Hepatocyte (in vitro differentiated cells): ENCODE results near the gene SFT2D2. TPM values are rescaled to one million over a fixed set of nuclear protein-coding genes. Genes with fewer than 3 reads are reported as not detected.

Experiments
- DNase-seq: peaks from one replicate; pipeline ENCODE4 v3.0.0-alpha.2; 2016; ENCODE audit warnings: low spot score
- H2AFZ ChIP-seq: fragments of 200-600 bp; sonication (generic); 2 replicates; pipeline ENCODE4 v1.6.0; 2016; ENCODE audit warnings: antibody characterized with exemption, mild to moderate bottlenecking
- H3K27ac ChIP-seq: fragments of 200-600 bp; sonication (generic); 2 replicates; pipeline ENCODE4 v1.5.1; 2016; ENCODE audit warnings: mild to moderate bottlenecking
- H3K27me3 ChIP-seq: fragments of 200-600 bp; sonication (generic); 2 replicates; pipeline ENCODE4 v1.6.1; 2016
- H3K36me3 ChIP-seq: fragments of 200-600 bp; sonication (generic); replicated peaks from 2 replicates; pipeline ENCODE4 v1.5.1; 2016; ENCODE audit warnings: low read depth; ENCODE audit not compliant: insufficient read depth
- H3K4me1 ChIP-seq: fragments of 200-600 bp; sonication (generic); 2 replicates; pipeline ENCODE4 v1.5.1; 2016; ENCODE audit warnings: mild to moderate bottlenecking, moderate library complexity; ENCODE audit not compliant: insufficient read depth
- H3K4me2 ChIP-seq: fragments of 200-600 bp; sonication (generic); 2 replicates; pipeline ENCODE4 v1.6.0; 2016
- H3K4me3 ChIP-seq: fragments of 200-600 bp; sonication (generic); 2 replicates; pipeline ENCODE4 v1.5.1; 2016; ENCODE audit warnings: mild to moderate bottlenecking
- H3K79me2 ChIP-seq: fragments of 200-600 bp; sonication (generic); 2 replicates; pipeline ENCODE4 v1.6.0; 2017; ENCODE audit warnings: mild to moderate bottlenecking
- H3K9me2 ChIP-seq: fragments of 200-600 bp; sonication (generic); replicated peaks from 2 replicates; pipeline ENCODE4 v1.6.0; 2017; ENCODE audit warnings: mild to moderate bottlenecking; ENCODE audit not compliant: insufficient read depth
- H3K9me3 ChIP-seq: fragments of 200-600 bp; sonication (generic); 2 replicates; pipeline ENCODE4 v1.5.1; 2016; ENCODE audit warnings: low read depth, mild to moderate bottlenecking
- H4K20me1 ChIP-seq: fragments of 200-600 bp; sonication (generic); 2 replicates; pipeline ENCODE4 v1.6.0; 2016; ENCODE audit warnings: mild to moderate bottlenecking; ENCODE audit not compliant: insufficient read depth, poor library complexity, severe bottlenecking
- CTCF ChIP-seq: fragments of 200-600 bp; sonication (generic); IDR thresholded peaks from 2 replicates; pipeline ENCODE4 v1.5.1; 2016; ENCODE audit warnings: antibody characterized with exemption, mild to moderate bottlenecking; ENCODE audit not compliant: poor library complexity
- EZH2 ChIP-seq: fragments of 200-600 bp; sonication (generic); IDR thresholded peaks from 2 replicates; pipeline ENCODE4 v1.6.1; 2016; ENCODE audit warnings: antibody characterized with exemption, mild to moderate bottlenecking, borderline replicate concordance
- EZH2phosphoT487 ChIP-seq: fragments of 200-600 bp; sonication (generic); IDR thresholded peaks from one replicate; pipeline ENCODE4 v1.6.1; 2018; ENCODE audit warnings: antibody characterized with exemption, mild to moderate bottlenecking, low read depth, moderate library complexity; ENCODE audit not compliant: unreplicated experiment, severe bottlenecking
- WGBS: methylation state at CpG from one replicate; pipeline ENCODE4 v1.1.6; 2016; ENCODE audit warnings: low lambda C conversion rate; ENCODE audit errors: missing lambda C conversion rate; 5-methylcytosine and 5-hydroxymethylcytosine counted together
- polyA plus RNA-seq: library from polyadenylated mRNA; unstranded; fragments of >200 nt; fragmentation: Nextera tagmentation; extraction: Ambion mirVana; gene quantifications from 2 replicates; pipeline ENCODE4 v1.2.1, GENCODE V29; 2016
- total RNA-seq: library from RNA; depleted of rRNA; stranded (reverse); fragments of >200 nt; gene quantifications from 2 replicates; pipeline ENCODE4 v1.2.3, GENCODE V29; 2014

The SFT2D2 gene
- total and polyA plus RNA-seq, 2 experiments from 2014 or later = 31.5 to 36.9 TPM

GRCh38 chr1:168235937-168236336 is 10.1 kb downstream of the SFT2D2 start:
- WGBS = 70% methylated on average over 3 of the region's 3 CpGs
- Histone ChIP-seq H3K4me2 (no peak overlapping the region), H3K4me1 (peaks cover 11% of the 10 kb centered on the region), H3K4me3 (no peak overlapping the region), H3K79me2 (peaks cover 38% of the 10 kb centered on the region), H2AFZ (no peak overlapping the region), H3K9me3 (no peaks in the 10 kb centered on the region), H4K20me1 (peaks cover 8% of the 10 kb centered on the region), H3K27ac (no peak overlapping the region), H3K27me3 (no peaks in the 10 kb centered on the region), H3K36me3 (no peaks in the 10 kb centered on the region), H3K9me2 (no peaks in the 10 kb centered on the region)
- peak; percentile 15 for DNase-seq
- no peak for TF ChIP-seq CTCF
- no peak for TF ChIP-seq EZH2
- no peak for TF ChIP-seq EZH2phosphoT487

GRCh38 chr1:168236836-168237611 is 11.2 kb downstream of the SFT2D2 start:
- H3K27ac ChIP-seq = peak overlapping the region; percentile 40
- no peaks in the 10 kb centered on the region for H3K9me2 ChIP-seq
- H3K9me3 ChIP-seq = no peaks in the 10 kb centered on the region
- no peak overlapping the region for H2AFZ ChIP-seq
- H3K4me2 ChIP-seq = no peak overlapping the region
- TF ChIP-seq EZH2phosphoT487 = no peak
- no peak for TF ChIP-seq CTCF
- TF ChIP-seq EZH2 = no peak
- H3K27me3 ChIP-seq = no peaks in the 10 kb centered on the region
- H3K4me1 ChIP-seq = peaks cover 11% of the 10 kb centered on the region
- no peaks in the 10 kb centered on the region for H3K36me3 ChIP-seq
- no peak for DNase-seq
- peaks cover 8% of the 10 kb centered on the region for H4K20me1 ChIP-seq
- peaks cover 28% of the 10 kb centered on the region for H3K79me2 ChIP-seq
- no peak overlapping the region for H3K4me3 ChIP-seq
- WGBS = 89% methylated on average over 7 of the region's 7 CpGs

- no peak for DNase-seq
- Histone ChIP-seq H4K20me1 (no peaks in the 10 kb centered on the region), H3K27ac (peak overlapping the region; percentile 64), H3K9me2 (no peaks in the 10 kb centered on the region), H2AFZ (no peak overlapping the region), H3K4me2 (no peak overlapping the region), H3K27me3 (no peaks in the 10 kb centered on the region), H3K4me3 (no peak overlapping the region), H3K9me3 (no peaks in the 10 kb centered on the region), H3K79me2 (peaks cover 16% of the 10 kb centered on the region), H3K4me1 (peaks cover 5% of the 10 kb centered on the region), H3K36me3 (peaks cover 4% of the 10 kb centered on the region)
- WGBS = 54% methylated on average over 2 of the region's 2 CpGs
- TF ChIP-seq EZH2phosphoT487 (no peak), CTCF (no peak), EZH2 (no peak)
Observed at GRCh38 chr1:168243198-168243597, 17.4 kb downstream of the SFT2D2 start.
